Omental fat pad (tissue), 4 donors: ENCODE measurements around the gene IGFBP4. TPM values are rescaled to one million over a fixed set of nuclear protein-coding genes. Genes with fewer than 3 reads are reported as not detected.
A peak's percentile ranks its signal among the peaks of the same experiment; 100 is the strongest.

Experiments used
- ATAC-seq: fragments of 150-250 bp; one replicate; pipeline ENCODE4 v1.9.1; 2016; ENCODE audit warnings: mild to moderate bottlenecking, moderate library complexity; ENCODE audit not compliant: low FRiP score
- DNase-seq: peaks from one replicate; pipeline ENCODE4 v3.0.0-alpha.2; 2019; ENCODE audit warnings: low spot score
- total RNA-seq, 4 donors: library from RNA; depleted of rRNA; stranded (reverse); fragments of >200 nt; gene quantifications; one replicate each; pipeline ENCODE4 v1.1.0, GENCODE V29; 2016
- TF ChIP-seq, protein P1 (sequence below), 3 donors: fragments of 450-650 bp; IDR thresholded peaks; one replicate each; pipeline ENCODE4 v1.5.1; 2016 to 2017; ENCODE audit warnings: antibody characterized with exemption in 3 of 3, mild to moderate bottlenecking in 3 of 3, moderate library complexity in 2 of 3

Gene IGFBP4
- total RNA-seq, 4 donors from 2014 or later: 352 to 633 (median 429) TPM

DNA sequence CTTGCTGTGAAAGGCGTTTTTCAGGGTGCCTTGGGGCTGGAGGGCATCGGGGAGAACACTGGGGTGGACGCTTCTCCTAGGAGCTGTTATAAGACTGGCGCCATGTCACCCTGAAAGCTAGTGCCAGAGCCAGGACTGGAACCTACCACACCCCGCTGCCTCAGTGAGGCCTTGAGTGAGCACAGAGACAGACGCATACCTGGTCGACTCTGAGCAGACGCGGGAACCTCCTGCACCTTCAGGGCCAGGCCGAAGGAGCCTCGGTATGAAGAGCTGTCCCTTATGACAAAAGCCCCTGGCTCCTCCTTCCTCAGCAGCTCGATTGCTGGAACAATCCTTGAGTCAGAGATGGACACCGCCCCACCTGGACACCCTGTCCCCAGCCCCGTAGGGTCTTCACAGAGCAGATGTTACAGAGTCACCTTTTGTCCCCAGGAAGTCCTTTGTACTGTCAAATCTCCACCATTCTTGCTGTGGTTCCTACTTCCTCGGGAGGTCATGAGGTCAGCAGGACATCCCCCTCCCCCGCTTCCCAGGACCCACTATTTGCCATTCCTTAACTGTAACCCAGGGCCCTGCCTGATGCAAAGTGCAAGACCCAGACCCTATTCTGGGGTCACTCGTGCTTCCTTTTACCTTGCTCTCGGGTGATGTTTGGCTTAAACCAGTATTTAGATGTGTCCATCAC lies 41.2 kb downstream of the IGFBP4 start:
- TF ChIP-seq, protein P1, sequence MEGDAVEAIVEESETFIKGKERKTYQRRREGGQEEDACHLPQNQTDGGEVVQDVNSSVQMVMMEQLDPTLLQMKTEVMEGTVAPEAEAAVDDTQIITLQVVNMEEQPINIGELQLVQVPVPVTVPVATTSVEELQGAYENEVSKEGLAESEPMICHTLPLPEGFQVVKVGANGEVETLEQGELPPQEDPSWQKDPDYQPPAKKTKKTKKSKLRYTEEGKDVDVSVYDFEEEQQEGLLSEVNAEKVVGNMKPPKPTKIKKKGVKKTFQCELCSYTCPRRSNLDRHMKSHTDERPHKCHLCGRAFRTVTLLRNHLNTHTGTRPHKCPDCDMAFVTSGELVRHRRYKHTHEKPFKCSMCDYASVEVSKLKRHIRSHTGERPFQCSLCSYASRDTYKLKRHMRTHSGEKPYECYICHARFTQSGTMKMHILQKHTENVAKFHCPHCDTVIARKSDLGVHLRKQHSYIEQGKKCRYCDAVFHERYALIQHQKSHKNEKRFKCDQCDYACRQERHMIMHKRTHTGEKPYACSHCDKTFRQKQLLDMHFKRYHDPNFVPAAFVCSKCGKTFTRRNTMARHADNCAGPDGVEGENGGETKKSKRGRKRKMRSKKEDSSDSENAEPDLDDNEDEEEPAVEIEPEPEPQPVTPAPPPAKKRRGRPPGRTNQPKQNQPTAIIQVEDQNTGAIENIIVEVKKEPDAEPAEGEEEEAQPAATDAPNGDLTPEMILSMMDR (IDR thresholded peaks at IDR 0.05): no peak
- DNase-seq (no peak), ATAC-seq (no peak)

DNA sequence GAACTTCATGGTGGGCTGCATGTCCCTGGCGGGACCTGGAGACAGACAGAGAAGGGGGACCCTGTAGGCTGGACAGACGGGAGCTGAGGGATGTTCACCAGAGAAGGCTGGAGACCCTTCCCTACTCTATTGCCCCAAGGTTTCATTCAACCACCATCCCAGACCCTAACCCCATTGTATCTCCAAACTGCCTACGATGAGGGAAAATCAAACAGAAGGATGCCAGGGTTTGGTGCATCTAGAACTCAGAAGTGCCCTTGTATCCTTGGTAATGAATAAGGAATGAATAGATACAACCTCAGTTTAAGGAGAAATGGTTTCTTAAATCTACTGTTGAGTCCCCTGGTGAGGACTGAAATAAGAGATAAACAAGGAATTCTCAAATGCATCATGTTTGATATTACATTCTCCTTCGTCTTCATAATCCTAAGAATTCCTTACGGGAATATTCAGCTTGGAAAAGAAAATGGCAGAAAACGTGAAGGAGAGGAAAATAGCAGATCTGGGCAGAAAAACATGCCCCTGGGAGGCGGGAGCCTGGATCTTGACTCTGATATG lies 41.8 kb downstream of the IGFBP4 start:
- DNase-seq (no peak), ATAC-seq (no peak)
- TF ChIP-seq, protein P1 (IDR thresholded peaks at IDR 0.05): no peak

DNA sequence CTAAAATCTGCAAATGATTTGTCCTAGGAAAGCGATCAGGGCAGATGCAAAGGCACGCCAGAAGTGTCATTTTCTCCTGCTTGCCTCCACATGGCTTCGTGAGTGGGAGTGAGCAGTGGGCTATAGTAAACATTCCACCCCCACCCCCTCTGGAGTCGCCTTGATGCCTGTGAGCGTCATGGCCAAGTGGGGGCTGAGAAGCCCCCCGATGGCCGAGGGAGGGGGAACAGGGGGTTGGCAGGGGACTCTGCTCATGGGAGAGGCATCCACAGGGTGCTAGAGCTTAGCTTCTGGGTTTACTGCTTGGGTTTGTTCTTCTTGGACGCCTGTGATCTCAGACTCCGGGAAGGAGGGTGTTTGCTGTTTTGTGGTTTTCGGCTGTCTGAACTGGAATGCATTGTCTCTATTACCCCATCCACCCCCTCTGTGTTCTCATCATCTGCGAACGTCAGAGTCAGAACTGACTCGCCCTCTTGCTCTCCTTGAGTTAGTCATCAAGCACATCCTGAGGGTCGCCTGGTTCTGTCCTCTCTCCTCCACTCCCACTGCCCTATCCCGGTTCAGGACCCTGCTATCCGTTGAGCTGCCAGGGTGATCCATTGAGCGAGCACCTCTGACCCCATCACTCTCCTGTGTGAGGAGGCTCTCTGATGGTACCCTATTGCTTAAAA lies 42.7 kb downstream of the IGFBP4 start:
- peak; percentile 38 for DNase-seq
- peak; percentile 86 for ATAC-seq
- TF ChIP-seq, protein P1 (IDR thresholded peaks at IDR 0.05): no peak

DNA sequence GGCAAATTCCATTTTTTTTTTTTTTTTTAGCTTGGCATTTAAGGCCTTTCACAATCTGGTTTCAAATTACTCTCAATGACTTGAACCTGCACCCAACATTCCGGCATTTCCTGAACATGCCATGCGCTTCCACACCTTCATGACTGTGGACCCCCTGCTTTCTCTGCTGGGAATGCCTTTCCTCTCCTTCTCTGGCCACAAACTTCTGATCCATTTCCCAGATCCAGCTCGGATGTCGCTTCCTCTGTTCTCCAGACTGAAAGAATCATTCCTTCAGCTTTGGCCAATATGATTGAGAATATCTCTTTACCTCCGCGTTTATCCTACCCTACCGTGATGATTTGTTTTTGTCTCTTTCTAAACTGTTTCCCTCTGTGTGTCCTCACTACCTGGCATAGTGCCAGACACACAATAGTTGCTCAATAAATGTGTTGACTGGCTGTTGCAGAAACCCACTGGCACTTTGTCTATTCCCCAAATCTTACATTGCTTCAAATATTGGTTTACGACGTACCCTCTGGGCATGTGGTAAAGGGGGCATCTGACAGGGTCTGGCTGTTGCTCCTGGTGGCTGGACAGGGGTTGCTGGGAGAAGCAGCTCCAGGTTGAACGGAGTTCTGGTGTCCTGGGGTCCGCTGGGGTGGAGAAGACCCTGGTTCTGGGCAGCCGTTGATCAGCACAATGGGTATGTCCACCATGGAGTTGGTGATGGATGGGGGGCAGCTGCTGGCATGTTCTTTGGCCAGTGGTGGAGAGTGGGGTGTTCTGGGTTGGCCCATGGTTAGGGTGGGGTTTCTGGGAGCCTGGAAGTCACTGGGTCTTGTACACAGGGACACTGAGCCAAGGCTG lies 43.5 kb downstream of the IGFBP4 start:
- no peak for DNase-seq
- peak; percentile 31 for ATAC-seq
- TF ChIP-seq, protein P1 (IDR thresholded peaks at IDR 0.05): no peak

DNA sequence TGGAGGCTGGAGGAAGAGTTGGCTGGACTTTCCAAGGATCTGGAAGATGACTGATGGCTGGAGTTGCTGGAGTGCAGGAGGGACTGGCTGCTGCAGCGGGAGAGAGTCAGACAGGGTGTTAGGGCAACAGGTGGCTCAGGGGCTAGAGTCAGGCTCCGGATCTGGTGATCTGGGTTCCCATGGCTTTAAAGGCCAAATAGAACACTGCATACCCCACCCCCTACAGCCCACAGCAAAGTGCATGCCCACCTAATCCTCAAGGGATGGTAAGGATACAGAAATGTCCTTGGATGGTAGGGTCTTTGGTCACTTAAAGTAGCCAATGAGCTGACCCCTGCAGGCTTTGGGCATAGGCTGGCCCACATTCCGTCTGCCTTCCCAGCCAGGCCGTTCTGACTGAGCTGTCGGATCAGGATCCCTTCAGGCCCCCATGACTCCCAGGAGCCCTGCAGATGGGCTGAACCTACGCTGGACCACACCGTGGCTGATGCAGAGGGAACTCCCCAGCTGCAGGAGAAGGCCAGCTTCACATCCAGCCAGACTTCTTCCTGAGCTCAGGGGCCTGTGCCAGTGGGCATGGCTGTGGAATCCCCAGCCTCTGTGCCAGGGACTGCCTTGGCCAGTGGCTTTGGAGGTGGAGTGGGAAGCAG lies 44.2 kb downstream of the IGFBP4 start:
- ATAC-seq: no peak
- TF ChIP-seq, protein P1 (IDR thresholded peaks at IDR 0.05): no peak
- DNase-seq: no peak

DNA sequence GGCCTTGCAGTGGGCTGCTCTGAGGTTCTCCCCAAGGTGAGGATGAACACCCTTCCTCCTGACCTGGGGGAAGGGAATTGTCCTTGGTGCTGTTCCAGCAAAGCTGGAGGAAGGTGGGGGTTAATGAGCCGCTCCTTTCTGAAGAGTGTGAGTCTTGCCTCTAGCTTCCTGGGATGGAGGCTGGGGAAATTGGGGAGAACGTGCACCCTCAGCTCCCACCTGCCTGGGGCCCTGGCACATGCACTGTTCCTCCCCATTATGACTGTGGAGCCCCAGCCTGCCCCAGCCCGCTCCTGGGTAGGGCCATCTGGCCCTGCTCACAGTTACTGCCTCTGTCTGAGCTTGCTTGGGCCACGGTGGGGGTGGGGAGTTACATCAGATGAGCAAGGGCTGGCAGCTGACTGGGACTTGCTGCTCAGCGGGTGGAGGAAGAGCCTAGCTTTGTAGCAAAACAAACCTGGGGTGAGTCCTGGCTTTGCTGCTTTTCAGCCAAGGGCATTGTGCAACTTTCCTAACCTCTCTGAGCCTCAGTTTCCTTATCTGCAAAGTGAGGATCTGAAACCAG lies 47.1 kb downstream of the IGFBP4 start:
- DNase-seq (no peak), ATAC-seq (no peak)
- TF ChIP-seq, protein P1 (IDR thresholded peaks at IDR 0.05): no peak
